HCT116 (cell line): ENCODE results near the gene PDE4C. TPM values are rescaled to one million over a fixed set of nuclear protein-coding genes. Genes with fewer than 3 reads are reported as not detected.

Experiments used
- ATAC-seq: fragments of 200-7000 bp; cut with Tn5 transposase; 2 replicates; pipeline ENCODE4 v1.9.1; 2020; ENCODE audit warnings: mild to moderate bottlenecking, moderate library complexity
- BruUV-seq: library from RNA; stranded (reverse); fragments of 400-500 nt; replicated peaks from 2 replicates; lab custom pipeline; 2021; lab: Mats Ljungman, UMichigan
- CTCF ChIA-PET: fragments of 300-600 bp; sonication (Branson Sonifier 250); formaldehyde crosslinking; loops from one replicate; lab custom pipeline; 2021; ENCODE audit warnings: antibody characterized with exemption; lab: Charles Lee
- POLR2A ChIA-PET: fragments of 300-600, 350-600 bp; sonication (Branson Sonifier 250); formaldehyde crosslinking; loops from one replicate; lab custom pipeline; 2021; ENCODE audit warnings: antibody characterized with exemption; lab: Charles Lee
- RAD21 ChIA-PET, 2 experiments: fragments of 300-600 bp; sonication (Branson Sonifier 250); formaldehyde crosslinking; loops; one replicate each; lab custom pipeline; 2023; ENCODE audit warnings: low total read pairs in 2 of 2; ENCODE audit not compliant: uncharacterized antibody in 2 of 2, unreplicated experiment in 2 of 2, low non-redundant PET in 1 of 2; lab: Charles Lee
- DNase-seq: peaks from one replicate; pipeline ENCODE4 v3.0.0-alpha.2; 2010; ENCODE audit warnings: low read depth, low spot score
- H2AFZ ChIP-seq: fragments of 200-600 bp; shearing (Covaris generic), sonication (generic); 2 replicates; pipeline ENCODE4 v1.6.1; 2017; ENCODE audit warnings: low read depth, mixed run types, mixed read lengths, antibody characterized with exemption, low read length; ENCODE audit not compliant: poor library complexity, severe bottlenecking
- H3K27ac ChIP-seq: 2 replicates; pipeline ENCODE4 v1.5.1; 2012; ENCODE audit warnings: low read depth, low read length
- H3K27me3 ChIP-seq: fragments of 200-600 bp; sonication (generic); 2 replicates; pipeline ENCODE4 v1.6.1; 2016; ENCODE audit warnings: mixed run types, low read length, mixed read lengths; ENCODE audit not compliant: insufficient read depth
- H3K36me3 ChIP-seq, 2 experiments: fragments of 200-500 bp in 1 of 2; fragments of 200-600 bp in 1 of 2; sonication (Bioruptor generic) in 1 of 2; sonication (generic) in 1 of 2; 2 replicates each; pipeline versions ENCODE4 v1.5.1 to v1.6.1; 2014 to 2016; ENCODE audit warnings: low read length in 2 of 2, inconsistent platforms in 1 of 2, mixed read lengths in 1 of 2, mixed run types in 1 of 2; ENCODE audit not compliant: insufficient read depth in 2 of 2, control insufficient read depth in 1 of 2
- H3K4me1 ChIP-seq, 2 experiments: fragments of 200-600 bp in 1 of 2; sonication (generic) in 1 of 2; 2 replicates each; pipeline versions ENCODE4 v1.5.1 to v1.6.1; 2012 to 2017; ENCODE audit warnings: low read length in 2 of 2, inconsistent platforms in 1 of 2, mild to moderate bottlenecking in 1 of 2, mixed read lengths in 1 of 2, mixed run types in 1 of 2, moderate library complexity in 1 of 2; ENCODE audit not compliant: insufficient read depth in 2 of 2, control insufficient read depth in 1 of 2
- H3K4me2 ChIP-seq: fragments of 200-600 bp; sonication (generic); 2 replicates; pipeline ENCODE4 v1.6.1; 2017; ENCODE audit warnings: mixed run types, low read length, mixed read lengths
- H3K4me3 ChIP-seq, 2 experiments: fragments of 200-600 bp in 1 of 2; sonication (generic) in 1 of 2; replicated peaks in 1 of 2; 2 replicates each; pipeline ENCODE4 v1.5.1; 2011 to 2016; ENCODE audit warnings: low read length in 2 of 2, control low read depth in 1 of 2, low read depth in 1 of 2, mild to moderate bottlenecking in 1 of 2, mixed read lengths in 1 of 2, mixed run types in 1 of 2
- H3K79me2 ChIP-seq: fragments of 200-600 bp; sonication (generic); 2 replicates; pipeline ENCODE4 v1.6.1; 2017; ENCODE audit warnings: mild to moderate bottlenecking, mixed run types, low read length, moderate library complexity, mixed read lengths; ENCODE audit not compliant: insufficient read depth
- H3K9ac ChIP-seq: fragments of 200-600 bp; sonication (generic); 2 replicates; pipeline ENCODE4 v1.6.1; 2016; ENCODE audit warnings: low read length, mixed read lengths
- H3K9me2 ChIP-seq: fragments of 200-600 bp; sonication (generic), shearing (Covaris generic); 2 replicates; pipeline ENCODE4 v1.6.1; 2017; ENCODE audit warnings: mixed run types, mild to moderate bottlenecking, moderate library complexity; ENCODE audit not compliant: insufficient read depth
- H3K9me3 ChIP-seq, 2 experiments: fragments of 200-500 bp in 1 of 2; fragments of 200-600 bp in 1 of 2; sonication (Bioruptor generic) in 1 of 2; sonication (generic) in 1 of 2; 2 replicates each; pipeline ENCODE4 v1.6.1; 2014 to 2017; ENCODE audit warnings: low read length in 2 of 2, mixed read lengths in 2 of 2, inconsistent platforms in 1 of 2, low read depth in 1 of 2, mild to moderate bottlenecking in 1 of 2, mixed run types in 1 of 2, moderate library complexity in 1 of 2; ENCODE audit not compliant: control insufficient read depth in 1 of 2, insufficient read depth in 1 of 2
- H4K20me1 ChIP-seq: fragments of 200-600 bp; sonication (generic), shearing (Covaris generic); 2 replicates; pipeline ENCODE4 v1.6.1; 2017; ENCODE audit warnings: mixed run types, mild to moderate bottlenecking, moderate library complexity; ENCODE audit not compliant: insufficient read depth
- CEBPB ChIP-seq: IDR thresholded peaks from 2 replicates; pipeline ENCODE4 v1.6.1; 2012; ENCODE audit warnings: low read depth
- POLR2AphosphoS5 ChIP-seq: IDR thresholded peaks from 2 replicates; pipeline ENCODE4 v1.6.1; 2011; ENCODE audit warnings: mild to moderate bottlenecking, low read depth, low read length, moderate library complexity
- RAD21 ChIP-seq: IDR thresholded peaks from 2 replicates; pipeline ENCODE4 v1.6.1; 2012; ENCODE audit warnings: low read depth, mild to moderate bottlenecking
- SP1 ChIP-seq: IDR thresholded peaks from 2 replicates; pipeline ENCODE4 v1.6.1; 2012; ENCODE audit warnings: low read depth
- TCF7L2 ChIP-seq: IDR thresholded peaks from 2 replicates; pipeline ENCODE4 v1.7.0; 2011; ENCODE audit warnings: borderline replicate concordance, inconsistent platforms; ENCODE audit not compliant: insufficient read depth, insufficient read length; ENCODE audit errors: extremely low read depth
- intact Hi-C: fragments of 100-400 bp; cut with micrococcal nuclease; formaldehyde crosslinking; loops from 2 replicates; pipeline ENCODE4 v1.10.0; 2022
- total RNA-seq: library from RNA; stranded (reverse); gene quantifications from one replicate; pipeline ENCODE4 v1.2.1, GENCODE V29; 2021; ENCODE audit not compliant: unreplicated experiment

PDE4C gene
- total RNA-seq, 1 experiment from 2014 or later: 1.5 TPM

DNA sequence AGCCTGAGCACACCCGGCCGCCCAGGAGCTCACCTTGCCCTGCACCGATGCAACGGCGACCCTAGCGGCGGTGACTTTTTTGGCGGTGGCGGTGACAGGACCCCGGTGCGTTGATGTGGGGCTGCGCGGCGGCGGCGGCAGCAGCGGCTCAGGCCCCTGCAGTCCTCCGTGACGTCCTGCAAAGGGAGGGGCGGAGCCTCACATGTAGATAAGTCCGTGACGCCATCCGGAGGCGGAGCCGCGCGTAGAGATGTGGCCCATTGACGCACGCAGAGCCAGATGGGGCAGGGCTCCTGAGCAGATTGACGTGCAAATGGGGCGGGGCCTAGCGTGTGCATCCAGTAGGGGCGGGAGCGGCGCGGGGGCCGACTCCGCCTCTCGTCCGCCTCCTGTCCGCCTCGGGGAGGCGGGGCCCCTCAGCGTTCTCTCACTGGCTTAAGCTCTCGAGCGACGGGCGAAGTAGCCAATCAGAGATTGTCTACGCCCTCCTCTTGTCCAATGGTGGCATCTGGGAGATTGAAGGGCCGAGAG lies 22.3 kb downstream of the PDE4C start, which contains the start of gene RAB3A:
RAB3A (minus strand) TSS at position 180 of the 531 bp plus-strand sequence. CDS start 1,302 bp downstream, outside the sequence.
- RAD21 ChIA-PET: interaction anchor here in 1 of 2 experiments (0.6 to 1.2 kb wide), 3 partner anchors 20 to 91 kb away, joined by 3 to 6 read pairs (median 4); no protein-coding TSS in a partner anchor
- peak; percentile 90 for ATAC-seq
- peak; percentile 100 for TF ChIP-seq SP1
- no peak for TF ChIP-seq RAD21
- TF ChIP-seq POLR2AphosphoS5: peak; percentile 13; the same call in 1 of the 2 replicates

DNA sequence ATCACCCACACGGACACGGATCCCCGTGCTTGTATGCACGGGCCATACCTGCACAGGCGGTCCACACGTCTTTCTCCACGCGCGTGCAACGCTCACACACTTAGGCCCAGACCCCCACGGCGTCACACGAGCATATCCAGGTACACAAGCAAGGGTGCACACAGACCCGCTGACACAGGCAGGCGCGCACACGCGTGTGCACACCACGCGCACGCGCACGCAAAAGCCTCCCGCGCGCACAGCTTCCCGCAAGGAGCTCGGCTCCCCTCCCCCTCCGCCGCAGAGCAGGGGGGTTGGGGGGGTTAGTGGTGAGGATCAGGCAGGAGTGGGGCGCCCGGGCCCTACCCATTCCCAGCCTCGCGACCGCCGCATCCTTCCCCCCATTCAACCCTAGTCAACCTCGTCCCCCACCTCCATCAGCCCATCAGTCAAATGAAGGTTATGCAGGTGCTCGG lies 22.8 kb downstream of the PDE4C start:
- peak; percentile 10 for ATAC-seq
- Histone ChIP-seq H3K79me2 (peaks cover 16% of the 10 kb centered on the region; the same call in 1 of the 2 replicates), H3K27ac (peak overlapping the region; percentile 59), H3K9me2 (no peaks in the 10 kb centered on the region), H4K20me1 (no peaks in the 10 kb centered on the region), H3K9me3 (no peaks in the 10 kb centered on the region), H3K4me2 (peak overlapping the region; percentile 100), H3K4me3 (peak overlapping the region; percentile 82 to 87), H3K9ac (peak overlapping the region; percentile 75), H2AFZ (no peak overlapping the region), H3K36me3 (peaks cover 6 to 17% of the 10 kb centered on the region in 2 experiments; a peak in 3 of 4 replicates), H3K4me1 (peaks cover 13 to 28% of the 10 kb centered on the region in 2 experiments), H3K27me3 (no peaks in the 10 kb centered on the region)
- RAD21 ChIA-PET: interaction anchor here in 1 of 2 experiments (0.6 to 1.2 kb wide), 3 partner anchors 21 to 90 kb away, joined by 3 to 6 read pairs (median 4); no protein-coding TSS in a partner anchor
- DNase-seq: no peak
- peak; percentile 7 for TF ChIP-seq TCF7L2
- no peak for TF ChIP-seq CEBPB
- BruUV-seq: TSS peak; percentile 64
- CTCF ChIA-PET: interaction anchor here (1.0 to 5.9 kb wide), 7 partner anchors 9 to 125 kb away, joined by 3 to 106 read pairs (median 5); partner anchors contain the start of gene MPV17L2
- intact Hi-C loops: loop anchor here (10.0 kb wide), 1 partner anchor 121 kb away; the partner anchor contains the start of gene LSM4
- POLR2A ChIA-PET: interaction anchor here (1.1 to 2.8 kb wide), 6 partner anchors 9 to 187 kb away, joined by 3 to 23 read pairs (median 6); partner anchors contain the start of genes JUND and MPV17L2

More for the DNA sequence above, 22.3 kb downstream of the PDE4C start, which contains the start of gene RAB3A:
- intact Hi-C loops: loop anchor here (10.0 kb wide), 1 partner anchor 121 kb away; the partner anchor contains the start of gene LSM4
- peaks cover 3 to 12% of the 10 kb centered on the region in 2 experiments; a peak in 3 of 4 replicates for H3K36me3 ChIP-seq
- no TSS peak for BruUV-seq
- peak within 1 kb of the TSS; percentile 56 for H2AFZ ChIP-seq
- H3K4me1 ChIP-seq: peaks cover 13 to 32% of the 10 kb centered on the region in 2 experiments
- peak within 1 kb of the TSS; percentile 81 for H3K9ac ChIP-seq
- H4K20me1 ChIP-seq: no peaks in the 10 kb centered on the region
- H3K4me2 ChIP-seq: peak within 1 kb of the TSS; percentile 100
- peak; percentile 100 for DNase-seq
- H3K27ac ChIP-seq: peak within 1 kb of the TSS; percentile 90
- POLR2A ChIA-PET: interaction anchor here (1.1 to 2.8 kb wide), 8 partner anchors 9 to 187 kb away, joined by 3 to 23 read pairs (median 6); partner anchors contain the start of genes JUND and MPV17L2
- no peaks in the 10 kb centered on the region for H3K9me2 ChIP-seq
- CTCF ChIA-PET: interaction anchor here (1.0 to 5.9 kb wide), 7 partner anchors 9 to 125 kb away, joined by 3 to 106 read pairs (median 5); partner anchors contain the start of gene MPV17L2
- H3K79me2 ChIP-seq: peaks cover 16% of the 10 kb centered on the region; the same call in 1 of the 2 replicates
- H3K27me3 ChIP-seq: no peaks in the 10 kb centered on the region
- H3K4me3 ChIP-seq: peak within 1 kb of the TSS; percentile 87 to 92
- H3K9me3 ChIP-seq: no peaks in the 10 kb centered on the region
